ENCODE results near the gene HLA-DRB5. TPM values are rescaled to one million over a fixed set of nuclear protein-coding genes. Genes with fewer than 3 reads are reported as not detected.
"Not testable (repeated sequence)": the region's sequence is repeated elsewhere in the genome, so short reads cannot be mapped to it uniquely, and the experiment has no call there.

The HLA-DRB5 gene
- polyA plus RNA-seq, 1 experiment = not detected

GRCh38 chr6:32554116-32554965 is 24.3 kb upstream of the HLA-DRB5 start:
- Histone ChIP-seq H3K4me3 (ENCODE audit: low read depth, low read length) (no peak overlapping the region), H3K36me3 (ENCODE audit: control insufficient read depth, insufficient read depth, low read length) (no peaks in the 10 kb centered on the region), H3K27me3 (ENCODE audit: control insufficient read depth, insufficient read depth, low read length) (no peaks in the 10 kb centered on the region)
- no peak for TF ChIP-seq CTCF (IDR thresholded peaks at IDR 0.05; ENCODE audit: insufficient read depth, low read depth, low read length)
- ChIA-PET CTCF (no interaction called here), POLR2A (no interaction called here)
- DNase-seq (ENCODE audit: low read depth) = no peak

- Histone ChIP-seq H3K36me3 (ENCODE audit: control insufficient read depth, insufficient read depth, low read length) (no peaks in the 10 kb centered on the region), H3K4me3 (ENCODE audit: low read depth, low read length) (no peak overlapping the region), H3K27me3 (ENCODE audit: control insufficient read depth, insufficient read depth, low read length) (no peaks in the 10 kb centered on the region)
- CTCF ChIA-PET = no interaction called here
- DNase-seq (ENCODE audit: low read depth) = no peak
- TF ChIP-seq CTCF (IDR thresholded peaks at IDR 0.05; ENCODE audit: insufficient read depth, low read depth, low read length) = no peak
- POLR2A ChIA-PET = no interaction called here
Observed at GRCh38 chr6:32553037-32553742, 23.1 kb upstream of the HLA-DRB5 start.

GRCh38 chr6:32551410-32551809 is 21.3 kb upstream of the HLA-DRB5 start:
- no peak for DNase-seq (ENCODE audit: low read depth)
- POLR2A ChIA-PET = no interaction called here
- Histone ChIP-seq H3K27me3 (ENCODE audit: control insufficient read depth, insufficient read depth, low read length) (no peaks in the 10 kb centered on the region), H3K36me3 (ENCODE audit: control insufficient read depth, insufficient read depth, low read length) (no peaks in the 10 kb centered on the region), H3K4me3 (ENCODE audit: low read depth, low read length) (no peak overlapping the region)
- no peak for TF ChIP-seq CTCF (IDR thresholded peaks at IDR 0.05; ENCODE audit: insufficient read depth, low read depth, low read length)
- CTCF ChIA-PET = no interaction called here

GRCh38 chr6:32539839-32540238 is 9.8 kb upstream of the HLA-DRB5 start:
- POLR2A ChIA-PET = no interaction called here
- no peak for TF ChIP-seq CTCF (IDR thresholded peaks at IDR 0.05; ENCODE audit: insufficient read depth, low read depth, low read length)
- DNase-seq (ENCODE audit: low read depth) = no peak
- CTCF ChIA-PET = no interaction called here
- no peaks in the 10 kb centered on the region for H3K27me3 ChIP-seq (ENCODE audit: control insufficient read depth, insufficient read depth, low read length)
- no peak overlapping the region for H3K4me3 ChIP-seq (ENCODE audit: low read depth, low read length)
- no peaks in the 10 kb centered on the region for H3K36me3 ChIP-seq (ENCODE audit: control insufficient read depth, insufficient read depth, low read length)

- H3K27me3 ChIP-seq (ENCODE audit: control insufficient read depth, insufficient read depth, low read length); POLR2A ChIA-PET; H3K4me3 ChIP-seq (ENCODE audit: low read depth, low read length); H3K36me3 ChIP-seq (ENCODE audit: control insufficient read depth, insufficient read depth, low read length); CTCF ChIA-PET; DNase-seq (ENCODE audit: low read depth): not testable (repeated sequence)
Observed at GRCh38 chr6:32530431-32530793, 325 bp upstream of the HLA-DRB5 start.

Measured in BJ (cell line).